Heart left ventricle (tissue), 16 donors: Measurements from ENCODE around the gene FBXW12. TPM values are rescaled to one million over a fixed set of nuclear protein-coding genes. Genes with fewer than 3 reads are reported as not detected.

Source experiments
- ATAC-seq, 4 donors: fragments of 200-7000 bp; cut with Tn5 transposase; one replicate each; pipeline ENCODE4 v1.9.1; 2020 to 2022; ENCODE audit warnings: moderate library complexity in 4 of 4, mild to moderate bottlenecking in 3 of 4, moderate number of reproducible peaks in 1 of 4
- DNase-seq, 5 donors: peaks; one replicate each; pipeline ENCODE4 v3.0.0-alpha.2; 2020
- H3K27ac ChIP-seq, 12 donors: fragments of 200-600 bp; sonication (generic) in 4 of 12; one replicate each; pipeline versions ENCODE4 v1.5.0 to v1.8.0; 2016 to 2022; ENCODE audit warnings: mild to moderate bottlenecking in 2 of 12
- H3K27me3 ChIP-seq, 9 donors: fragments of 200-600 bp; sonication (generic) in 2 of 9; one replicate each; pipeline versions ENCODE4 v1.5.1 to v1.8.0; 2016 to 2022; ENCODE audit warnings: mild to moderate bottlenecking in 3 of 9
- H3K36me3 ChIP-seq, 9 donors: fragments of 200-600 bp; sonication (generic) in 2 of 9; one replicate each; pipeline versions ENCODE4 v1.5.0 to v1.8.0; 2018 to 2022; ENCODE audit warnings: mild to moderate bottlenecking in 2 of 9
- H3K4me1 ChIP-seq, 12 donors: fragments of 200-600 bp; sonication (generic) in 4 of 12; one replicate each; pipeline versions ENCODE4 v1.5.0 to v1.8.0; 2016 to 2022; ENCODE audit warnings: mild to moderate bottlenecking in 3 of 12
- H3K4me3 ChIP-seq, 12 donors: fragments of 200-600 bp; sonication (generic) in 4 of 12; one replicate each; pipeline versions ENCODE4 v1.5.0 to v1.8.0; 2017 to 2022; ENCODE audit warnings: mild to moderate bottlenecking in 9 of 12, moderate library complexity in 4 of 12
- H3K9me3 ChIP-seq, 12 donors: fragments of 200-600 bp; sonication (generic) in 4 of 12; one replicate each; pipeline versions ENCODE4 v1.5.0 to v1.8.0; 2016 to 2022; ENCODE audit warnings: mild to moderate bottlenecking in 1 of 12
- POLR2A ChIP-seq, 2 donors: fragments of 450-650 bp; IDR thresholded peaks; one replicate each; pipeline ENCODE4 v1.6.1; 2017; ENCODE audit warnings: antibody characterized with exemption in 2 of 2, mild to moderate bottlenecking in 2 of 2, moderate library complexity in 2 of 2
- WGBS, 4 donors: extraction: QIAGEN DNeasy Blood & Tissue Kit in 2 of 4; methylation state at CpG; one replicate each; pipeline versions ENCODE4 v1.1.5 to v1.1.7; 2013 to 2018; 5-methylcytosine and 5-hydroxymethylcytosine counted together
- intact Hi-C, 10 donors: fragments of 100-400 bp; cut with DNase I; formaldehyde crosslinking; loops; one replicate each; pipeline versions ENCODE4 v1.11.1 to v1.14.2; 2022
- polyA plus RNA-seq, 2 donors: library from polyadenylated mRNA; stranded (reverse); fragments of 200-250 nt; gene quantifications; one replicate each; pipeline ENCODE4 v1.2.3, GENCODE V29; 2013
- total RNA-seq, 9 donors: library from RNA; depleted of rRNA in 2 of 9; stranded (reverse); fragments of >200 nt in 2 of 9; fragmentation: NEBNext Ultra II Directional in 3 of 9; extraction: Animal tissue kit (Norgen Biotek cat#: 25700) in 3 of 9; gene quantifications; one replicate each; pipeline versions ENCODE4 v1.1.0 to v1.2.4, GENCODE V29; 2016 to 2023
- TF ChIP-seq, protein P1 (sequence below), 12 donors: fragments of 200-600 bp; sonication (generic) in 4 of 12; IDR thresholded peaks; one replicate each; pipeline versions ENCODE4 v1.5.0 to v1.8.0; 2018 to 2022; ENCODE audit warnings: antibody characterized with exemption in 12 of 12, mild to moderate bottlenecking in 5 of 12
- donor health status: ischemic (EF 13 %, LVEDD 7.1; RV severe dilation, severe dysfunction).
- donor health status: healthy with polysubstance abuse.
- donor health status: DM: no; HTN: yes; CAD: no.
- donor health status: DM: no; HTN: no; CAD: no.
- donor health status: ischemic (EF 25% LVEDD 6.9; RV normal size, moderate dysfunction).
- donor health status: ischemic (EF 25% LVEDD 5.7; RV mildly dilated, moderate dysfunction).
- donor health status: healthy.
- donor health status: DM: yes; HTN: yes; CAD: no.
- donor health status: ischemic (EF 35%, LVEDD 5.7; RV mildly dilated, moderate dysfunction).
- donor health status: nonischemic (EF 11% LVEDD 7.7; RV severe dilation, severe dysfunction).
- donor health status: DM: yes; HTN: yes; CAD: no.
- donor health status: PGD.
- donor health status: ischemic (EF 29% LVEDD 5.4; RV normal size, mild dysfunction).
- donor health status: nonischemic (EF 23%, LVEDD 6.1; RV moderate dilation, normal function).

FBXW12 gene
- total and polyA plus RNA-seq, 11 donors, result not detected

DNA sequence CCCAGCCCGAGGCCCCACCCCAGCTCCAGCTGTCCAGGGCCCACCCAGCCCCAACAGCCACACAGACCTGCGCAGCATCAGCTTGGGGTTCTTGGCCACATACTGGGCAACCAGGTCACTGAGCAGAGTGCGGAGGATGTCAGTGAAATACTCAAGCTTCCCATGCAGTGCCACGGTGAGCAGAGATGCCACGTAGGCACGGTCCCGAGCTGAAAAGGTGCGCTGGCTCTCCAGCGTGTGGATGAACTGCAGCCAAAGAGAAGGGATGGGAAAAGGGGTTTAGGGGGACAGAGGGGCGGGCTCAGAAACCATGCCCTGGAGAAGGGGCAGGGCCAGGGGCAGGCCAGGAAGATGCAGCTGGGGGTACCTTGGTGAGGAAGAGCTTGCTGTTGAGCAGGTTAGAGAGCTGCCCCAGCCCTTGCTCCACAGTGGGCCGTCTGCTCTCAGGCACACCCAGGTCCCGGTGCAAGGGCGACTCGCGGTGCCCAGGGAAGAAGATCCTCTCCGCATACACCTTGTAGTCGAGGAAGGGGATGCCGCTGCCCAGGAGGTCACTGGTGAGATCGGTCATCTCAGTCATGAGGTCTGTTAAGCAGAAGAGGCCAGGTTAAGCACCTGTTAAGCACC is 40.5 kb downstream of the FBXW12 start:
- ATAC-seq, result no peak
- Histone ChIP-seq H3K27me3 (no peaks in the 10 kb centered on the region), H3K27ac (no peak overlapping the region), H3K36me3 (peaks cover 0 to 88% (median 73%) of the 10 kb centered on the region in 9 donors), H3K4me3 (no peak overlapping the region), H3K9me3 (no peaks in the 10 kb centered on the region), H3K4me1 (no peaks in the 10 kb centered on the region)
- intact Hi-C loops, result no loop called here
- peak in 3 of 5 donors; percentile 9 to 23 (median 10) for DNase-seq
- TF ChIP-seq POLR2A (IDR thresholded peaks at IDR 0.05), result no peak
- TF ChIP-seq, protein P1, sequence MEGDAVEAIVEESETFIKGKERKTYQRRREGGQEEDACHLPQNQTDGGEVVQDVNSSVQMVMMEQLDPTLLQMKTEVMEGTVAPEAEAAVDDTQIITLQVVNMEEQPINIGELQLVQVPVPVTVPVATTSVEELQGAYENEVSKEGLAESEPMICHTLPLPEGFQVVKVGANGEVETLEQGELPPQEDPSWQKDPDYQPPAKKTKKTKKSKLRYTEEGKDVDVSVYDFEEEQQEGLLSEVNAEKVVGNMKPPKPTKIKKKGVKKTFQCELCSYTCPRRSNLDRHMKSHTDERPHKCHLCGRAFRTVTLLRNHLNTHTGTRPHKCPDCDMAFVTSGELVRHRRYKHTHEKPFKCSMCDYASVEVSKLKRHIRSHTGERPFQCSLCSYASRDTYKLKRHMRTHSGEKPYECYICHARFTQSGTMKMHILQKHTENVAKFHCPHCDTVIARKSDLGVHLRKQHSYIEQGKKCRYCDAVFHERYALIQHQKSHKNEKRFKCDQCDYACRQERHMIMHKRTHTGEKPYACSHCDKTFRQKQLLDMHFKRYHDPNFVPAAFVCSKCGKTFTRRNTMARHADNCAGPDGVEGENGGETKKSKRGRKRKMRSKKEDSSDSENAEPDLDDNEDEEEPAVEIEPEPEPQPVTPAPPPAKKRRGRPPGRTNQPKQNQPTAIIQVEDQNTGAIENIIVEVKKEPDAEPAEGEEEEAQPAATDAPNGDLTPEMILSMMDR (IDR thresholded peaks at IDR 0.05), result no peak
- WGBS, 4 donors, result 92 to 95% (median 93%) methylated on average over 17 to 19 of the region's 19 CpGs

DNA sequence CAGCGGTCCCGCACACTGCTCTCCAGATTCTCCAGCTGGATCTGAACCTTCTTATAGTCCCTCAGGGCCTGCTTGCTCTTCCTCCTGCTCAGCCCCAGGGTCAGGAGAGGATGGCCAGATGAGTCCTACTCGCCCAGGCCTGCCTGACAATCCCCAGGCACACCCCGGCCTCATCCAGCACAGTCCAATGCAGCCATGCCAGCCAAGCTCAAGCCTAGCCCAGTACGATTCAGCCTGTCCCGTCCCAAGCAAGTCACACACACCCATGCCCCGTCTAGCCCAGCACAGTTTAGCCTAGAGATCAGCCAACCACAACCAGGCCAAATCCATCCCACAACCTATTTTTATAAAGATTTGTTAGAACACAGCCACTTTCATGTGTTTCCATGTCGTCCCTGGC is 41.1 kb downstream of the FBXW12 start:
- ATAC-seq (no peak), DNase-seq (peak in 2 of 5 donors; percentile 6 to 12)
- H3K36me3 ChIP-seq, result peaks cover 0 to 91% (median 76%) of the 10 kb centered on the region in 9 donors
- H3K4me1 ChIP-seq, result no peaks in the 10 kb centered on the region
- 91 to 94% (median 93%) methylated on average over 8 of the region's 8 CpGs for WGBS, 4 donors
- TF ChIP-seq, protein P1 (IDR thresholded peaks at IDR 0.05), result no peak
- TF ChIP-seq POLR2A (IDR thresholded peaks at IDR 0.05), result no peak
- H3K27me3 ChIP-seq, result no peaks in the 10 kb centered on the region
- intact Hi-C loops, result no loop called here
- H3K4me3 ChIP-seq, result no peak overlapping the region
- H3K9me3 ChIP-seq, result no peaks in the 10 kb centered on the region
- peak overlapping the region in 1 of 12 donors; percentile 24 for H3K27ac ChIP-seq

DNA sequence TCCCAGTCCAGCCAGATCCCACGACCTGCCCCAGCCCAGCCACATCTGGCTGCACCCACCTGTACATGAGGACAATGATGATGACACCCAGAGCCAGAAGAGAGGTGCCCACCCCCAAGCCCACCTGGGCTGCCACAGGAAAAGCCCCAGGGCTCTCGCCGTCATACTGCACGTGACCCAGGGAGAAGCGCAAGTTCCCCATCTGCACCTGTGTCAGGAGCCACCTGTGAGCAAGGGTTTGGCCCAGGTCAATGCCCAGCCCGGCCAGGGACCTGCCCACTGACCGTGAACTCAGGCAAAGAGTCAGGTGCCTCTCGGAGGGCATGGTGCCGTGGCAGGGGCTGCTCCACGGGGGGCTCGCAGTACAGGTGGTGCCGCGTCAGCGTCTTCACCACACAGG is 41.6 kb downstream of the FBXW12 start:
- no peak for TF ChIP-seq POLR2A (IDR thresholded peaks at IDR 0.05)
- TF ChIP-seq, protein P1 (IDR thresholded peaks at IDR 0.05), result no peak
- H3K27me3 ChIP-seq, result no peaks in the 10 kb centered on the region
- 93 to 98% (median 94%) methylated on average over 10 to 14 of the region's 14 CpGs for WGBS, 4 donors
- no peak for ATAC-seq
- intact Hi-C loops, result no loop called here
- peak overlapping the region in 1 of 12 donors; percentile 24 for H3K27ac ChIP-seq
- DNase-seq, result peak in 3 of 5 donors; percentile 9 to 53 (median 13)
- peaks cover 0 to 92% (median 78%) of the 10 kb centered on the region in 9 donors for H3K36me3 ChIP-seq
- H3K4me1 ChIP-seq, result no peaks in the 10 kb centered on the region
- no peak overlapping the region for H3K4me3 ChIP-seq
- H3K9me3 ChIP-seq, result no peaks in the 10 kb centered on the region

DNA sequence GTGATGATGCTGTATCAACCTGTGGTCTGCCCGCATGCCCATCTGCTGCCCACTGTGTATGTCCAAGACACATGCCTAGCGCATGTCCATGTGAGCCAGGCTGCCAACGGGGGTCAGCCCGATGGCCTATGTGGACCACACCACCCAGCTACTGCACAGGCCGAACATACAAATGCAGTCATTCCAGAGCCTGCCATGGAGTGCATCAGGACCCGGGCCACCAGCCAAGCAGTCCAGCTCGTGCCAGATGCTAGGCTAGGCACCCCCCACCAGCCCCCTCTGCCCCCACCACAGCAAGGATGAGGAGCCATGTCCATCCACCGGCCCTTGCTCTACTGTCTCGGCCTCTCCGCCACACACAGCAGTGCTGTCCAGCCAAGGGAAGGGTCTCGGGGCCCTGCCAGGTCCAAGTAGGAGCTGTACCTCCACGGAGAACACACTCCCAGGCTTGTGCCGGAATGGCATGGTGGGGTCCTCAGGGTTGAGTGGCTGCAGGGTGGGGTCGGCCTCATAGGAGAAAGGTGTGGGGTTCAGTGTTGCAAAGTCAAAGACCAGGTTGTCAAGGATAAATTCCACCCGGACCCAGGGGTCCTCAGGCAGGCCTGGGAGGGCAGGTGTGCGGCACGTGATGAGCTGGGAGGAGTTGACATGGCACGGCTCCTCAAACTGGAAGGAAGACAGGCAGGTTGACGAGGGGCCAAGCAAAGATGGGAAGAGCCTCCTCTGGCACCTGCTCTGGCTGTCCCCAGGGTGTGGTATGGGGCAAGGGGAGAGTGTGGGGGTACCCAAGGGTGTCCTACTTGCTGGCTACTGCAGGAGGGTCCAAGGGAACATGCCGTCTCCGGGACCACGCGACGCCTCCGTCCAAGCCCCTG is 42.6 kb downstream of the FBXW12 start:
- H3K4me3 ChIP-seq, result no peak overlapping the region
- peak overlapping the region in 1 of 12 donors; percentile 38 for H3K27ac ChIP-seq
- TF ChIP-seq, protein P1 (IDR thresholded peaks at IDR 0.05), result no peak
- no peak for TF ChIP-seq POLR2A (IDR thresholded peaks at IDR 0.05)
- ATAC-seq (peak in 1 of 4 donors; percentile 37), DNase-seq (peak in 2 of 5 donors; percentile 21 to 25)
- no peaks in the 10 kb centered on the region for H3K4me1 ChIP-seq
- intact Hi-C loops, result no loop called here
- peaks cover 0 to 91% (median 69%) of the 10 kb centered on the region in 9 donors for H3K36me3 ChIP-seq
- no peaks in the 10 kb centered on the region for H3K27me3 ChIP-seq
- WGBS, 4 donors, result 87 to 90% (median 89%) methylated on average over 21 to 25 of the region's 25 CpGs
- no peaks in the 10 kb centered on the region for H3K9me3 ChIP-seq
